AG08396 (cell line): Measurements from ENCODE around the gene SLC28A3.
"Not testable (repeated sequence)": the region's sequence is repeated elsewhere in the genome, so short reads cannot be mapped to it uniquely, and the experiment has no call there.

Experiments used
- DNase-seq: peaks from one replicate; pipeline ENCODE4 v3.0.0; 2012; ENCODE audit warnings: low spot score, mixed read lengths

SLC28A3 gene

GRCh38 chr9:84340535-84340934, at the start of gene SLC28A3:
SLC28A3 (minus strand) TSS chr9:84340758; CDS start chr9:84340633, 125 bp downstream.
- no peak for DNase-seq

DNA sequence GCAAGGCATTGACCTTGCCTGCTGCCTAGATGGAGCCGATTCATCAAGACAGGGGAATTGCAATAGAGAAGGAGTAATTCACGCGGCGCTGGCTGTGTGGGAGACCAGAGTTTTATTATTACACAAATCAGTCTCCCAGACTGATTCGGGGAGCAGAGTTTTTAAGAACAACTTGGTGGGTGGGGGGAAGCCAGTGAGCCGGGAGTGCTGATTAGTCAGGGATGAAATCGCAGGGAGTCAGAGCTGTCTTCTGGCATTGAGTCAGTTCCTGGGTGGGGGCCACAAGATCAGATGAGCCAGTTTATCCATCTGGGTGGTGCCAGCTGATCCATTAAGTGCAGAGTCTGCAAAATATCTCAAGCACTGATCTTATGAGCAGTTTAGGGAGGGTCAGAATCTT, 49.7 kb upstream of the SLC28A3 start:
- DNase-seq: not testable (repeated sequence)

DNA sequence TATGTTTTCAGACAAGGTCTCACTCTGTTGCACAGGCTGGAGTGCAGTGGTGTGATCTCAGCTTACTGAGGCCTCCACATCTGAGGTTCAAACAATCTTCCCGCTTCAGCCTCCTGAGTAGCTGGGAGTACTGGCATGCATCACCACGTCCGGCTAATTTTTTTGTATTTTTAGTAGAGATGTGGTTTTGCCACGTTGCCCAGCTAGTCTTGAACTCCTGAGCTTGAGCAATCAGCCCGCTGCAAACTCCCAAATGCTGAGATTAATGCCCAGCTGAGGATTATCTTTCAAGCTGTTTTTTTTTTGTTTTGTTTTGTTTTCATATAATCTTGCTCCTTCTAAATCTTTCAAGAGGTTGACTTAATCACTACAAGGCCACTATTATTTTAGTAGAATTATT, 47.3 kb upstream of the SLC28A3 start:
- DNase-seq: no peak

GRCh38 chr9:84386753-84387152, 46.2 kb upstream of the SLC28A3 start:
- DNase-seq: no peak

DNA sequence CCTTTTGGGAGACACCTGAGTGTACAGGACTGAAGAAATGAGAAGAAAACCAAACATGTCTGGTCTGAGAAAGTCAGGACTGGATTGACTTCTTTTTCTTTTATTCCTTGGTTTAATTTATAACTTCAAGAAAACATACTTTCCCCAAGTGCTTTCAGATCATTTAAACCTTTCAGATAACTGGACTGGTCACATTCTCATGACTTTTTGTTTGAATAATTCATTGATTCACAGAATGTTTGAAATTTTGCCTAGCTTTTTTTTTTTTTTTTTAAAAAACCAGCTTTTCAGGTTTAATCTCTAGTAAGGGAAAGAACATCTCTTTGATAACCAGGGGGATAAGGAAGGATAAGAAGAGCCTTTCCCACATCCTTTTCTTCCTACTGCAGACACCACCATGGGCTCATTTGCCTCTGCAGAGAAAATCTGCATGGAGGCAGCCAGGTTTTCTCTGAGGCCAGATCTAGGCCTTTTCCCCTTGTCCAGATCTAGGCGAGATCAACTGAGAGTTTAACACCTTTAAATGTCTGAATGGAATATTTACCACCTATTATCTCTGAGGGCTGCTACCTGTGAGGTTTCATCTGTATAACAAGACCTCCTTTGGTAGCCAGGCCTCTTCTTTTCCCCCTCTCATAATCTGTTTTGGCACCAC, 45.0 kb upstream of the SLC28A3 start:
- DNase-seq: no peak

DNA sequence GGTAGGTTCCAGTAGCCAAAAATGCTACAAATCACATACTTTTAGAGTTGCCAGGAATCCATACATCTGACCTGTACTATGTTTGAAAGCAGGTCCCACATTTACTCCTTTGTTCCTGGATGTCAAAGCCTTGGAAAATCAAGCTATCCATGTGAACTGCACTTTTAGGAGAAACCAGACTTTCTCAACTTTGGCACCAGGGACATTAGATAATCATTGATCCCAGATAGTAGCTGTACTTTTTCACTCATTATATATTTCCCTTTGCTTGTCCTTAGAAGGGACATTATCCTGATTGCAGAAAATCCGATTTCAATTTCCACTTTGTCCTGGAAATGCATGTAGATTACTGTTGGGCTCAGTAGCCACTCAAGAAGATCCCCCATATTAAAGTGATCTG, 44.1 kb upstream of the SLC28A3 start:
- no peak for DNase-seq

- no peak for DNase-seq
Observed at GRCh38 chr9:84383178-84383577, 42.6 kb upstream of the SLC28A3 start.

DNA sequence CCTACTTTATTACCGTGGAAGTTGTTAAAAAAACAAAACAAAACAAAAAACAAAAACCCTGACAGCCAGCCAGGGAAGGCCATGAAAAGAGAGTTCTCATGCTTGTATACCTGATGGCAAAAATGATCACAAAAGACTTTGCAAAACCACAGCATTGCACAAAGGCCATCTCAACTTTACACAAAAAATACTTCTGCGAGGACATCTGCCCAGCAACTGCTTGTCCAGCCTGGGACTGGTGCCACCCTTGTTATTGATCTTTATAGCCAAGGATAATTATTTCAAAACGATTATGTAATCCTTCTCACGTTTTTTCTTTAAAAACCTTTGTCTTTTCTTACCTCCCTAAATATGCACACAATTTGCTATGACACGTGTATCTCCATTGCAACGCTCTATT, 42.2 kb upstream of the SLC28A3 start:
- no peak for DNase-seq

GRCh38 chr9:84381508-84381907, 41.0 kb upstream of the SLC28A3 start:
- no peak for DNase-seq

DNA sequence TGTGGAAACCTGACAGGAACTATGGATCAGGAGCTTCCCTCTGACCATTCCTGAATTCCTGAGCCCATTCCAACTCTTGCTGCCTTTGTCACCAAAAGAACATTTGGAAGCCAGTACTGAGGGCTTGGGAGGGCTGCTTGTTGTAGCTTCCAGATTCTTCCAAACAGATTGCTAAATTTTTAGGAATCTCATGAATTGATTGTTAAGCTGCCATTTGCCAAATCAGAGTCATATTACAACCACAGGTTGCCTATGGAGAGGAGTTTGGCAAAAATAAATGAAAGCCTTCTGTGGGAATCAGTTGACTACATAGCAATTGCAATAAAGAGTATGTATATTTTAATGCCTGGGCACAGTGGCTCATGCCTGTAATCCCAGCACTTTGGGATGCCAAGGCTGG, 39.2 kb upstream of the SLC28A3 start:
- DNase-seq: no peak

- no peak for DNase-seq
Observed at GRCh38 chr9:84375954-84376353, 35.4 kb upstream of the SLC28A3 start.

DNA sequence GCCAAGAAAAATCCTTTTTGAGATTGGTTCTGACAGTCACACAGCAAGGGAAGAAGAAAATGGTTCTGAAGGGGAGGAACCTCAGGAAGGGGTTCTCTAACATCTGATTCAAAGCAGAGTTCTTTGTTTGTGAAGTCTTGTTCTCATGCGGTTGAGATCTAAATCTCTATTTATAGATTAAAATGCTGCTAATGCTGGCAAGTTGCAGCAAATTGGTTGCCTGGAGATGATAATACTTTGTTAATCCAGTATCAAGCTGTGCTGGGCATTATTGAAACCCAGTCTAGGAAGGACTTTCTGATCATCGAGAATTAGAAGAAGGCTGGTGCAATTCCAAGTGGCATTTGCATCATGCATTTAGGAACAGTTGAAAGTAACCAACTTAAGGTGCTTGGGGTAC, 34.0 kb upstream of the SLC28A3 start:
- no peak for DNase-seq

DNA sequence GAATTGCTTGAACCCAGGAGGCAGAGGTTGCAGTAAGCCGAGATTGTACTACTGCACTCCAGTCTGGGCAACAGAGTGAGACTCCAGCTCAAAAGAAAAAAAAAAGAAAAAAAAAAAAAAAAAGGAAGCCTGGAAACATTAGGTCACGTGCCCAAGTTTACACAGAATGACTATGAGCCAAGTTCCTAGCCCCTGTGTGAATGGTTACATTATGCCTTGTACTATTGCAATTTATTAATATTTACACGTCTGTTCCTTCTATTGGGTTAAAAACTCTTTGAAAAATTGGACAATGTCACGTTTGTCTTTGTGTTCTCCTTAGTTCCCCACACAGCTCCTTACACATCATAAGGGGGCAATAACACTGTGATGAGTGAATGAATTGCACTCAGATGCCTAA, 33.5 kb upstream of the SLC28A3 start:
- DNase-seq: no peak

GRCh38 chr9:84371737-84372136, 31.2 kb upstream of the SLC28A3 start:
- peak; percentile 47 for DNase-seq

DNA sequence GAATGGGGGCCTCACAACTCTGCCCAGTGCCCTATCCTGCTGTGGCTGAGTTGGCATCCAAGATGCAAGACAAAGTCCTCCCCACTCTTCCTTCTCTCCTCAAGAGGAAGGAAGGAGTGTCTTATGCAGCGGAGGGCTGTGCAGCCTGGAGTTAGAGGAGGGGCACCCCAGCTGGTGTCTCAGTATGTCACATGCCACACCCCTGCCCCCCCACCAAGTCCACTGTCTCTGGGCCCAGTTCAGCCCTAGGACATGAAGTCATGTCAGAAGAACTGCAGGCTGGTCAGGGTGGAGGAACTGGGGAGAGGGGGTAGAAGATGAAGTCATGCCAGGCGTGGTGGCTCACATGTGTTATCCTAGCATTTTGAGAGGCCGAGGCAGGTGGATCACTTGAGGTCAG, 28.0 kb upstream of the SLC28A3 start:
- DNase-seq: no peak

- not testable (repeated sequence) for DNase-seq
Observed at GRCh38 chr9:84367726-84368125, 27.2 kb upstream of the SLC28A3 start.

- DNase-seq: no peak
Observed at GRCh38 chr9:84366683-84367082, 26.1 kb upstream of the SLC28A3 start.

GRCh38 chr9:84364894-84365490, 24.4 kb upstream of the SLC28A3 start:
- not testable (repeated sequence) for DNase-seq

DNA sequence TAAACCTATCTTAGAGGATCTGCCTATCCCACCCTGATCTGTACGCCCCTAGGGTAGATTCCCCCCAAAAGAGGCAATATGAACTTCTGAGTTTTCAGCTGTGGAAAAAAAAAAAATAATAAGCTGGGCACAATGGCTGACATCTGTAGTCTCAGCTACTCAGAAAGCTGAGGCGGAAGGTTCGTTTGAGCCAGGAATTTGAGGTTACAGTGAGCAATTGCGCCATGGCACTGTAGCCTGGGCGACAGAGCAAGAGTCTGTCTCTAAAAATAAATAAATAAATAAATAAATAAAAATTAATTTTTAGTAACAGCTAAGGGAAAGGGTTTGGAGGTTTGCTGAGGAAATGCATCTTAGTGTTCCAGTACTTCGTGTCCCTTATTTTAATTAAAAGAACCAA, 21.1 kb upstream of the SLC28A3 start:
- no peak for DNase-seq

DNA sequence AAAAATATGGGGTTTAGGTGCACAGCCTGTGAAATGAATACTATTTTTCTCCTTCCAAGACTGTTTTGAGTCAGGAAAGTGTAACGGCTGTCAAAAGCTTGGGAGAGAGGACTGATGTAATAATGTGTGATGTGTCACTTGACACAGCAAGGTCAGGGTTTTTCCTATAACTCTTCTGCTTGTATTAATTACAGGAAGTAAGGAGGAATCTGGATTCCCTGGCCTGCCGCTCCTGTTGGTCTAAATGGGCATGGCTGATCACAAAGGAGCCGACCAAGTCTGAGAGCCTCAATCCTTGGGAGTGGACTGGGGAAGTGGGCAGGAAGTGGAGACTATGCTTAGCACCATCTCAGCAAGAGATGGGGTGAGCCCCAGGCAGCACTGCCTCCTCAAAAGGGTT, 16.7 kb upstream of the SLC28A3 start:
- no peak for DNase-seq

- DNase-seq: no peak
Observed at GRCh38 chr9:84354035-84354434, 13.5 kb upstream of the SLC28A3 start.

DNA sequence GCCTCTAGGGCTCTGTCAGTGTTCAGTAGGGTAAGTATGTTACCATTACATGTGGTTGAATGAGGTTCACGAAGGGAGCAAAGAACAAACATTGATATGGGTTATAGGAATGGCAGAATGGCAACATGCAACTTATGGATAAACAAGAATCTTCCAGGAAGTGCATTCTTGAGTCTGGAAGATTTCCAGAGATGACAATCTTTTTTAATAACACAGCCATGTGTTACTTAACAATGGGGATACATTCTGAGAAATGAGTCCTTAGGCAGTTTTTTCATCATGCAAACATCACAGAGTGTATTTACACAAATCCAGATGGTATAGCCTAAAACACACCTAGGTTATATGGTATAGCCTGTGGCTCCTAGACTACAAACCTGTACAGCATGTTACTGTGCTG, 9.1 kb upstream of the SLC28A3 start:
- no peak for DNase-seq

GRCh38 chr9:84343111-84343521, 2.6 kb upstream of the SLC28A3 start:
- DNase-seq: no peak

GRCh38 chr9:84339962-84340361, 596 bp downstream of the SLC28A3 start:
- DNase-seq: no peak
